K562 (cell line): ENCODE results near the gene S100A7A. TPM values are rescaled to one million over a fixed set of nuclear protein-coding genes. Genes with fewer than 3 reads are reported as not detected.

ENCODE experiments used
- ATAC-seq: fragments of 200-7000 bp; cut with Tn5 transposase; 3 replicates; pipeline ENCODE4 v1.9.1; 2020; ENCODE audit warnings: moderate library complexity
- BruUV-seq: library from RNA; stranded (reverse); fragments of 400-500 nt; replicated peaks from 2 replicates; lab custom pipeline; 2021; lab: Mats Ljungman, UMichigan
- CTCF ChIA-PET: fragments of 300-600 bp; formaldehyde crosslinking; extraction: SDS; loops from one replicate; lab custom pipeline; 2021; ENCODE audit warnings: low intra/inter-chr PET ratio; lab: Yijun Ruan, JAX
- POLR2A ChIA-PET: fragments of 300-600, 350-650 bp; sonication (Branson Sonifier 250); formaldehyde crosslinking; extraction: SDS; loops from one replicate; lab custom pipeline; 2021; ENCODE audit warnings: antibody characterized with exemption, inconsistent platforms; lab: Yijun Ruan, JAX
- DNase-seq, 4 experiments: peaks; one replicate each; pipeline versions ENCODE4 v3.0.0 to v3.0.0-alpha.2; 2011 to 2018; ENCODE audit warnings: low spot score in 3 of 4, mixed read lengths in 3 of 4; ENCODE audit errors: extremely low read depth in 1 of 4
- FAIRE-seq: peaks from 2 replicates; lab custom pipeline; 2011; peaks lifted over from hg19 to GRCh38; lab: Jason Lieb, UNC
- H2AFZ ChIP-seq: 2 replicates; pipeline ENCODE4 v1.6.0; 2011; ENCODE audit warnings: low read depth, low read length, control low read depth, inconsistent platforms
- H3K27ac ChIP-seq: fragments of 200-600 bp; 3 replicates; pipeline ENCODE4 v1.8.0; 2011; ENCODE audit warnings: low read depth, mild to moderate bottlenecking, control low read depth, inconsistent platforms, low read length, moderate library complexity, mixed read lengths; ENCODE audit errors: extremely low read depth
- H3K27me3 ChIP-seq, 2 experiments: fragments of 300-600 bp in 1 of 2; 2 replicates in 1 of 2; 3 replicates in 1 of 2; pipeline versions ENCODE4 v1.6.0 to v1.8.0; 2011; ENCODE audit warnings: inconsistent platforms in 2 of 2, low read length in 2 of 2, mild to moderate bottlenecking in 1 of 2, mixed read lengths in 1 of 2, moderate library complexity in 1 of 2; ENCODE audit not compliant: control insufficient read depth in 2 of 2, insufficient read depth in 2 of 2
- H3K36me3 ChIP-seq: fragments of 300-600 bp; 3 replicates; pipeline ENCODE4 v1.8.0; 2011; ENCODE audit warnings: mild to moderate bottlenecking, low read length, inconsistent platforms; ENCODE audit not compliant: control insufficient read depth, insufficient read depth
- H3K4me1 ChIP-seq, 2 experiments: fragments of 200-600 bp in 1 of 2; replicated peaks in 1 of 2; 2 replicates in 1 of 2; 3 replicates in 1 of 2; pipeline versions ENCODE4 v1.5.1 to v1.8.0; 2011; ENCODE audit warnings: inconsistent platforms in 2 of 2, low read length in 2 of 2, mild to moderate bottlenecking in 1 of 2, mixed read lengths in 1 of 2, moderate library complexity in 1 of 2; ENCODE audit not compliant: control insufficient read depth in 2 of 2, insufficient read depth in 2 of 2
- H3K4me2 ChIP-seq: 2 replicates; pipeline ENCODE4 v1.6.1; 2011; ENCODE audit warnings: low read length, control low read depth, inconsistent platforms, mixed read lengths; ENCODE audit not compliant: insufficient read depth
- H3K4me3 ChIP-seq: fragments of 200-600 bp; sonication (generic), shearing (Covaris generic); 2 replicates; pipeline ENCODE4 v1.5.1; 2016; ENCODE audit warnings: control low read depth, inconsistent platforms
- H3K79me2 ChIP-seq: fragments of 200-600 bp; 3 replicates; pipeline ENCODE4 v1.8.0; 2011; ENCODE audit warnings: low read length, inconsistent platforms; ENCODE audit not compliant: control insufficient read depth, insufficient read depth
- H3K9ac ChIP-seq, 2 experiments: 2 replicates each; pipeline versions ENCODE4 v1.6.0 to v1.6.1; 2011; ENCODE audit warnings: low read depth in 2 of 2, low read length in 2 of 2, control low read depth in 1 of 2, inconsistent platforms in 1 of 2, mild to moderate bottlenecking in 1 of 2, mixed read lengths in 1 of 2; ENCODE audit not compliant: insufficient read depth in 1 of 2
- H3K9me1 ChIP-seq: one replicate; pipeline ENCODE4 v1.6.0; 2011; ENCODE audit warnings: inconsistent platforms, mild to moderate bottlenecking, low read length, moderate library complexity; ENCODE audit not compliant: control insufficient read depth, insufficient read depth
- H3K9me3 ChIP-seq: replicated peaks from 2 replicates; pipeline ENCODE4 v1.5.1; 2011; ENCODE audit warnings: low read depth, low read length, inconsistent platforms; ENCODE audit not compliant: control insufficient read depth, insufficient read depth
- H4K20me1 ChIP-seq: replicated peaks from 2 replicates; pipeline ENCODE4 v1.6.1; 2011; ENCODE audit warnings: low read length, inconsistent platforms, mixed read lengths; ENCODE audit not compliant: control insufficient read depth, insufficient read depth
- CXXC5 ChIP-seq: fragments of 250-450 bp; sonication (Bioruptor Pico); IDR thresholded peaks from 2 replicates; pipeline ENCODE4 v1.8.0; 2022; ENCODE audit warnings: inconsistent platforms, mild to moderate bottlenecking, moderate library complexity
- ETS2 ChIP-seq: IDR thresholded peaks from 2 replicates; pipeline ENCODE4 v1.6.1; 2016; ENCODE audit warnings: borderline replicate concordance, missing genetic modification characterization, mild to moderate bottlenecking, moderate library complexity, missing compliant biosample characterization; ENCODE audit not compliant: poor library complexity, severe bottlenecking
- MED1 ChIP-seq: sonication (generic); formaldehyde crosslinking; IDR thresholded peaks from 2 replicates; pipeline ENCODE4 v1.8.1; 2023; ENCODE audit warnings: missing genetic modification reagents, borderline replicate concordance
- PTTG1 ChIP-seq: fragments of 450-650 bp; IDR thresholded peaks from 2 replicates; pipeline ENCODE4 v1.6.1; 2016; ENCODE audit warnings: low read depth, mild to moderate bottlenecking, missing genetic modification characterization, missing compliant biosample characterization
- RBM39 ChIP-seq: fragments of 200-400 bp; formaldehyde crosslinking; optimal IDR thresholded peaks from 2 replicates; pipeline ENCODE3; 2018; ENCODE audit warnings: low read depth, low read length
- SMC3 ChIP-seq: conservative IDR thresholded peaks from 2 replicates; pipeline ENCODE4 v1.6.1; 2011; ENCODE audit warnings: low read depth, low read length, improper control_type of control experiment; ENCODE audit not compliant: insufficient read depth
- ZNF175 ChIP-seq: fragments of 200-800 bp; sonication (Bioruptor generic); IDR thresholded peaks from 2 replicates; pipeline ENCODE4 v1.6.1; 2016; ENCODE audit warnings: low read depth, mild to moderate bottlenecking, missing genetic modification characterization, missing compliant biosample characterization
- WGBS: fragments of 100-300 bp; shearing (Covaris generic); methylation state at CpG from one replicate; pipeline ENCODE4 v1.1.6; 2016; ENCODE audit warnings: low coverage, mixed read lengths; ENCODE audit not compliant: insufficient coverage; ENCODE audit errors: missing lambda C conversion rate; 5-methylcytosine and 5-hydroxymethylcytosine counted together
- in situ Hi-C: fragments of 300-500 bp; cut with MboI; formaldehyde crosslinking; loops from 4 replicates; pipeline ENCODE4 v1.15.0; 2018; ENCODE audit warnings: inconsistent platforms, mixed read lengths
- intact Hi-C: fragments of 100-400 bp; cut with micrococcal nuclease; formaldehyde crosslinking; loops from 2 replicates; pipeline ENCODE4 v1.14.2; 2022
- polyA plus RNA-seq, 8 experiments: library from polyadenylated mRNA; depleted of rRNA in 4 of 8; stranded (reverse) in 5 of 8; unstranded in 3 of 8; fragments of >200 nt; fragmentation: Nextera tagmentation in 2 of 8; fragmentation: Illumina TruSeq in 1 of 8; extraction: Ambion mirVana in 2 of 8; extraction: Trizol in 1 of 8; gene quantifications; 2 replicates each; pipeline versions ENCODE4 v1.2.1 to v1.2.3, GENCODE V29; 2011 to 2014; ENCODE audit warnings: inconsistent platforms in 1 of 8, missing spikeins in 1 of 8
- total RNA-seq, 7 experiments: library from RNA; depleted of rRNA in 6 of 7; stranded (reverse); fragments of >200 nt in 6 of 7; fragmentation: Illumina TruSeq in 2 of 7; extraction: Trizol in 2 of 7; gene quantifications; 2 replicates each; pipeline versions ENCODE4 v1.2.1 to v1.2.3, GENCODE V29; 2011 to 2021; ENCODE audit warnings: low replicate concordance in 1 of 7
- TF ChIP-seq, protein P1 (sequence below), 2 experiments: fragments of 450-650 bp in 1 of 2; sonication (generic) in 1 of 2; formaldehyde crosslinking; conservative IDR thresholded peaks; 2 replicates each; pipeline versions ENCODE4 v1.4.0 to v1.8.1; 2020 to 2022; ENCODE audit warnings: mild to moderate bottlenecking in 1 of 2, missing genetic modification reagents in 1 of 2
- TF ChIP-seq, protein P2 (sequence below): fragments of 450-650 bp; IDR thresholded peaks from 2 replicates; pipeline ENCODE4 v1.6.1; 2016; ENCODE audit warnings: borderline replicate concordance
- TF ChIP-seq, protein P3 (sequence below): fragments of 250-450 bp; sonication (Bioruptor Pico); IDR thresholded peaks from 2 replicates; pipeline ENCODE4 v1.5.0; 2020; ENCODE audit warnings: mild to moderate bottlenecking, borderline replicate concordance
- TF ChIP-seq, protein P4 (sequence below): fragments of 250-450 bp; sonication (Bioruptor Pico); IDR thresholded peaks from 2 replicates; pipeline ENCODE4 v1.8.0; 2021; ENCODE audit warnings: borderline replicate concordance, mild to moderate bottlenecking, moderate library complexity; ENCODE audit not compliant: poor library complexity, severe bottlenecking

S100A7A gene
- total and polyA plus RNA-seq, 9 of the 15 experiments (the other 6 are each of a cell fraction or from before 2014, with no cell fraction given): not detected

DNA sequence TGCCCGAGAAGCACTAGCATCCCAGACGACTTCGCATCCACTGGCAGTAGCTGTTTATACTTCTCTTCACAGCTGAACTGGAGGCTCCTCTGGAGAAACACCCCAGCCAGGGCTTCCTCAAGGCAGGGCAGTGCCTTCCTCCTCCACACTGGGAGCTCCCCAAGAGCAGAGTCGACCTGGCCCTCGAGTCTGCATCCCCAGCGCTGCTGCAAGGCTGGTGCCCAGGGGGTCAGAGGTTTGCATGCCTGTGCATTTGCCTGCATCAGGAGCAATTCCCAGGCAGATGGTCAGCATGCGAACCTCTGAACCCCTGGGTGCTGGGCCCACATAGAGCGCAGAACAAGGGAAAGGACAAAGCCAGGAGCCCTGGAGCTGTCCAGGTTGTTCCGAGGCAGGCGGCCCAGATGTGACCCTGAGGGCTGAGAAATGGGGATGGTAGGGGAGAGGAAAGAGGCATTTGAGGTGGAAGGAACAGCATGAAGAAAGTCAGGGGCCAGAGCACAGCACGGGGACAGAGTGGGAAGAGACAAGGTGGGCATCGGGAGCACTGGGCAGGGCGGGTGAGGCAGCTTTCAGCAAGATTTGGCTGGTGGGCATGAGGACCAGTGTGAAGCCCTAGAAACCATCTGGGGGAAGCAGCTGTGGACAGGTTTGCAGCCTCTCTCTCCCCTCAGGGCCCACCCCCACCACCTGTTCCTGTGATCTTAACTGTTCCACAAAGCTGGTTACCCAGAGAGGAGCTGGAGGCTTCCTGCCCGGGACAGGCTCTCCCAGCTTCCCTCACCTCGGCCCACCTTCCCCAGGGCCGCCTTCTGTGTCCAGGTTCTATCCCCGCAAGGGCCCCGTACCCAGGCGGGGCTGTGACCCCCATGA lies 19.0 kb upstream of the S100A7A start:
- Histone ChIP-seq H3K4me1 (no peaks in the 10 kb centered on the region), H3K9me3 (no peaks in the 10 kb centered on the region), H4K20me1 (peaks cover 4% of the 10 kb centered on the region; the same call in 1 of the 2 replicates), H2AFZ (no peak overlapping the region), H3K4me2 (no peak overlapping the region), H3K27me3 (peaks cover 31 to 68% of the 10 kb centered on the region in 2 experiments; a peak in 4 of 5 replicates), H3K9me1 (no peaks in the 10 kb centered on the region), H3K27ac (no peak overlapping the region), H3K36me3 (no peaks in the 10 kb centered on the region), H3K79me2 (no peaks in the 10 kb centered on the region), H3K4me3 (no peak overlapping the region), H3K9ac (no peak overlapping the region)
- intact Hi-C loops: no loop called here
- CTCF ChIA-PET: no interaction called here
- no peak for FAIRE-seq
- TF ChIP-seq RBM39: no peak
- TF ChIP-seq, protein P1, sequence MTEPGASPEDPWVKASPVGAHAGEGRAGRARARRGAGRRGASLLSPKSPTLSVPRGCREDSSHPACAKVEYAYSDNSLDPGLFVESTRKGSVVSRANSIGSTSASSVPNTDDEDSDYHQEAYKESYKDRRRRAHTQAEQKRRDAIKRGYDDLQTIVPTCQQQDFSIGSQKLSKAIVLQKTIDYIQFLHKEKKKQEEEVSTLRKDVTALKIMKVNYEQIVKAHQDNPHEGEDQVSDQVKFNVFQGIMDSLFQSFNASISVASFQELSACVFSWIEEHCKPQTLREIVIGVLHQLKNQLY (CRISPR knock-in tag; conservative IDR thresholded peaks at IDR 0.05): no peak
- TF ChIP-seq, protein P2, sequence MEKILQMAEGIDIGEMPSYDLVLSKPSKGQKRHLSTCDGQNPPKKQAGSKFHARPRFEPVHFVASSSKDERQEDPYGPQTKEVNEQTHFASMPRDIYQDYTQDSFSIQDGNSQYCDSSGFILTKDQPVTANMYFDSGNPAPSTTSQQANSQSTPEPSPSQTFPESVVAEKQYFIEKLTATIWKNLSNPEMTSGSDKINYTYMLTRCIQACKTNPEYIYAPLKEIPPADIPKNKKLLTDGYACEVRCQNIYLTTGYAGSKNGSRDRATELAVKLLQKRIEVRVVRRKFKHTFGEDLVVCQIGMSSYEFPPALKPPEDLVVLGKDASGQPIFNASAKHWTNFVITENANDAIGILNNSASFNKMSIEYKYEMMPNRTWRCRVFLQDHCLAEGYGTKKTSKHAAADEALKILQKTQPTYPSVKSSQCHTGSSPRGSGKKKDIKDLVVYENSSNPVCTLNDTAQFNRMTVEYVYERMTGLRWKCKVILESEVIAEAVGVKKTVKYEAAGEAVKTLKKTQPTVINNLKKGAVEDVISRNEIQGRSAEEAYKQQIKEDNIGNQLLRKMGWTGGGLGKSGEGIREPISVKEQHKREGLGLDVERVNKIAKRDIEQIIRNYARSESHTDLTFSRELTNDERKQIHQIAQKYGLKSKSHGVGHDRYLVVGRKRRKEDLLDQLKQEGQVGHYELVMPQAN: no peak
- no peak for TF ChIP-seq CXXC5 (CRISPR knock-in tag)
- TF ChIP-seq, protein P3, sequence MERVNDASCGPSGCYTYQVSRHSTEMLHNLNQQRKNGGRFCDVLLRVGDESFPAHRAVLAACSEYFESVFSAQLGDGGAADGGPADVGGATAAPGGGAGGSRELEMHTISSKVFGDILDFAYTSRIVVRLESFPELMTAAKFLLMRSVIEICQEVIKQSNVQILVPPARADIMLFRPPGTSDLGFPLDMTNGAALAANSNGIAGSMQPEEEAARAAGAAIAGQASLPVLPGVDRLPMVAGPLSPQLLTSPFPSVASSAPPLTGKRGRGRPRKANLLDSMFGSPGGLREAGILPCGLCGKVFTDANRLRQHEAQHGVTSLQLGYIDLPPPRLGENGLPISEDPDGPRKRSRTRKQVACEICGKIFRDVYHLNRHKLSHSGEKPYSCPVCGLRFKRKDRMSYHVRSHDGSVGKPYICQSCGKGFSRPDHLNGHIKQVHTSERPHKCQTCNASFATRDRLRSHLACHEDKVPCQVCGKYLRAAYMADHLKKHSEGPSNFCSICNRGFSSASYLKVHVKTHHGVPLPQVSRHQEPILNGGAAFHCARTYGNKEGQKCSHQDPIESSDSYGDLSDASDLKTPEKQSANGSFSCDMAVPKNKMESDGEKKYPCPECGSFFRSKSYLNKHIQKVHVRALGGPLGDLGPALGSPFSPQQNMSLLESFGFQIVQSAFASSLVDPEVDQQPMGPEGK (CRISPR knock-in tag): no peak
- no peak for TF ChIP-seq ZNF175 (CRISPR knock-in tag)
- no peak for TF ChIP-seq PTTG1 (tag)
- TF ChIP-seq SMC3: no peak
- TF ChIP-seq MED1 (CRISPR knock-in tag): no peak
- TF ChIP-seq ETS2: no peak
- TF ChIP-seq, protein P4, sequence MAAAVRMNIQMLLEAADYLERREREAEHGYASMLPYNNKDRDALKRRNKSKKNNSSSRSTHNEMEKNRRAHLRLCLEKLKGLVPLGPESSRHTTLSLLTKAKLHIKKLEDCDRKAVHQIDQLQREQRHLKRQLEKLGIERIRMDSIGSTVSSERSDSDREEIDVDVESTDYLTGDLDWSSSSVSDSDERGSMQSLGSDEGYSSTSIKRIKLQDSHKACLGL: no peak
- POLR2A ChIA-PET: interaction anchor here (0.6 to 0.7 kb wide), 3 partner anchors 18 to 233 kb away, joined by 3 read pairs; no protein-coding TSS in a partner anchor
- in situ Hi-C loops: no loop called here
- ATAC-seq: no peak
- no peak for DNase-seq
- WGBS: under 1% methylated on average over 19 of the region's 19 CpGs
- no TSS peak for BruUV-seq
